ENCODE data around the gene TNFRSF17.
A peak's percentile ranks its signal among the peaks of the same experiment; 100 is the strongest.
"Not testable (repeated sequence)": the region's sequence is repeated elsewhere in the genome, so short reads cannot be mapped to it uniquely, and the experiment has no call there.

Gene TNFRSF17

DNA sequence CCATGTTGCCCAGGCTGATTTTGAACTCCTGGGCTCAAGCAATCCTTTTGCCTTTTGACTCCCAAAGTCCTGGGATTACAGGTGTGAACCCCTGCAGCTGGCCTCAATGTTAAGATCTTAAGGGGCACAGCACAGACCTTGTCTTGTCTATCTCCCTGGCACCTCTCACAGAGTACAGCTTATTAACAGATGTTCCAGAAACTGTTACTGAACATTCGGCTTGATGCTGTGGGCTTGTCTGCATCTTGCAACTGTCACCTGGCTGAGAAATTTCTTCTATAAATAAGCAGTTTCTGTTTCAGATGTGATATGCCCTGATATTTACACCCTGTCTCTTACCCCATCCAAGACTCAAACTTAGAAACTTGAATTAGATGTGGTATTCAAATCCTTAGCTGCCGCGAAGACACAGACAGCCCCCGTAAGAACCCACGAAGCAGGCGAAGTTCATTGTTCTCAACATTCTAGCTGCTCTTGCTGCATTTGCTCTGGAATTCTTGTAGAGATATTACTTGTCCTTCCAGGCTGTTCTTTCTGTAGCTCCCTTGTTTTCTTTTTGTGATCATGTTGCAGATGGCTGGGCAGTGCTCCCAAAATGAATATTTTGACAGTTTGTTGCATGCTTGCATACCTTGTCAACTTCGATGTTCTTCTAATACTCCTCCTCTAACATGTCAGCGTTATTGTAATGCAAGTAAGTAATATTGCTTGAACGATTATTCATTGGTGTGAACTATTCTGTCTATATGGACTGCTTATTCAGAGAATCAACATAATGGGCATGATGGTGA is at the start of gene TNFRSF17:
Gene TNFRSF17 (plus strand): TSS at position 450 of the 791 bp plus-strand sequence. CDS start 115 bp downstream, at position 565.
- DNase-seq (ENCODE audit: extremely low spot score, insufficient read length, low read depth) (no peak), FAIRE-seq (peak; percentile 98)

- peak; percentile 94 for FAIRE-seq
Observed at GRCh38 chr16:11915644-11916523, 49.1 kb upstream of the TNFRSF17 start, which contains the start of gene GSPT1. Gene GSPT1, minus strand, starts transcription at chr16:11915956. Its CDS starts 236 bp downstream, at chr16:11915720.

DNA sequence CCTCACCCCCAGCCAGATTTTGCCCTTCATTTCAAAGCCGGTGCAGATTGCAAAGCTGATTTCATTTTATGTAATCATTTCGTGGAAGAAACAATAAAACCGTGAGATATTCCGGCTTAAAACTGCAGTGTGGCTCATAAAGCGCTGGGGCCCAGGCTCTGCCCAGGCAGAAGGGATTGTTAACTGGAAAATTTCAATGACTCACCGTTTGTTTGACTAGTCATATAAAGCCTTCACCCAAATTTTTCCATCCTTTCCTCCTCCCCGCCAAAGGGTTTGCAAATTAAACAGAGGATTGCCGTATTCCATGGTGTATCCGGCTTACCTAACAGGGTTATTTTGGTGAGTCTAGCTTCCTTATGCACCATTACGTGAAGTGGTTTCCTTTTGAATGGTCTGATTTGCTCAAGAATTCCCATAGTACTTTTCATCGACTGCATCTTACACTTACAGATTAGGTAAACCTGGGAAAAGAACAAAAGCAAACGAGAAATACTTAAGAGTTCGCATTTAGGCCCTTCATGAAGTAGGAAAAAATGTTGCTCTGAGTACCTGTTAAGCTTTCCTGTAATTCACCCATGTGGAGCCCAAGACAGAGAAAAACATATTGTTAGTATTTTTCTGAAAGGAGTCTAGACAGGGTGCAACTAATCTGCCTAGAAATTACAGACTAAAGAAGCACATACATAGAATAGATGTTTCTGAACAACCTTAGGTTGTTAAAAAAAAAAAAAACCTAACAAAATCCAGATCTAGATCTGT is 48.3 kb upstream of the TNFRSF17 start:
- DNase-seq (ENCODE audit: extremely low spot score, insufficient read length, low read depth): no peak
- FAIRE-seq: no peak

More at GRCh38 chr16:11915644-11916523, 49.1 kb upstream of the TNFRSF17 start, which contains the start of gene GSPT1:
- DNase-seq (ENCODE audit: extremely low spot score, insufficient read length, low read depth): peak; percentile 92

GRCh38 chr16:11924046-11924445 is 41.0 kb upstream of the TNFRSF17 start:
- not testable (repeated sequence) for FAIRE-seq; DNase-seq (ENCODE audit: extremely low spot score, insufficient read length, low read depth)

DNA sequence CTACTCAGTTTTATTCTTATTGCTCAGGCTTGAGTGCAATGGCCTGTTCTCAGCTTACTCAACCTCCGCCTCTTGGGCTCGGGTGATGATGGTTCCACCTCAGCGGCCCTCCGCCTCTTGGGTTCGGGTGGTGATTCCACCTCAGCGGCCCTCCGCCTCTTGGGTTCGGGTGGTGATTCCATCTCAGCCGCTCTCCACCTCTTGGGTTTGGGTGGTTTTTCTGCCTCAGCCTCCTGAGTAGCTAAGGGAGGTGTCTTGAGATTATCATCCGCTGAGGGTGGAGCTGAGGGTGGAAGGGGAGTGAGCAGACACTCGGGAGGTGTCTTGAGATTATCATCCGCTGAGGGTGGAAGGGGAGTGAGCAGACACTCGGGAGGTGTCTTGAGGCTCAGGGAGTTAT is 37.7 kb upstream of the TNFRSF17 start:
- FAIRE-seq; DNase-seq (ENCODE audit: extremely low spot score, insufficient read length, low read depth): not testable (repeated sequence)

DNA sequence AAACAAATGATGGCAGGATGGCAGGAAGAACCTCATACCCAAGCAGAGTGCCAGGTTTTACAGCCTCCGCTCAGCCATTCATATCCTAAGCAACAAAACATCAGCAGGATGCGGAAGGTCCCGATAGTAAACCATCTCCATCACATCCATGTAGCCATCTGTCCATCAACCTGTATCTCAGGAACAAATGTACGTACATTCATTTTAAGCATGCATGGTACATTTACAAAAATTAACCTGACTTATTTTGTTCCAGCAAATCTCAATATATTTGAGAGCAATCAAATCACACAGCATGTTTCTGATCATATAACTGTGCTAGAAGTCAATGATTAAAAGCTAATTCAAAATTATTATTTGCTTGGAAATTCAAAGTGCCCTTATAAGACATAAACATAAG is 23.1 kb upstream of the TNFRSF17 start, which contains the start of gene NPIPB2:
Gene NPIPB2 (minus strand): TSS at position 101 of the 400 bp plus-strand sequence. CDS start 0 bp downstream, at position 101.
- not testable (repeated sequence) for FAIRE-seq

GRCh38 chr16:11946433-11946832 is 18.6 kb upstream of the TNFRSF17 start:
- DNase-seq (ENCODE audit: extremely low spot score, insufficient read length, low read depth): no peak
- FAIRE-seq: no peak

More for the DNA sequence above, 23.1 kb upstream of the TNFRSF17 start, which contains the start of gene NPIPB2:
- not testable (repeated sequence) for DNase-seq (ENCODE audit: extremely low spot score, insufficient read length, low read depth)

GRCh38 chr16:11948819-11949218 is 16.2 kb upstream of the TNFRSF17 start:
- FAIRE-seq: no peak

DNA sequence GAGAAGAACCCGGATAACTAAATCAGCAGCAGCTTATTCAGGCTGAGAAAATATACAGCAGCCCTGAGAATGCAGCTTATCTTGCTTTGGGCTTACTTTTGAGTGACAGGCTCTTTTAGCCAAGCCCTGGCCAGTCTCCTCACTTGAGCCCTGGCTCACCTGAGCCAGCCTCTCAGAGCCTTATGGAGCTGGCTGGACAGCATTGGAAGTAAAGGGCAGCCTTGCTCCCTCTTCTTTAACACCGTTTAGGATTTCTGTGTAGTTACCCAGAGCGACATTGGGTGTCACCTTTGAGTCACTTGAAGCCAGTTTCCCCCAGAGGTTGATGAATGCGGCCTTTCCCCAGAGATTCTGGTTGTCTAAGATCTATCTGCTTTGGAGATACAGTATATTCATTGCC is 15.5 kb upstream of the TNFRSF17 start:
- DNase-seq (ENCODE audit: extremely low spot score, insufficient read length, low read depth) (peak; percentile 72), FAIRE-seq (peak; percentile 88)

More at GRCh38 chr16:11948819-11949218, 16.2 kb upstream of the TNFRSF17 start:
- DNase-seq (ENCODE audit: extremely low spot score, insufficient read length, low read depth): no peak

- no peak for DNase-seq (ENCODE audit: extremely low spot score, insufficient read length, low read depth)
- FAIRE-seq: no peak
Observed at GRCh38 chr16:11950388-11950787, 14.6 kb upstream of the TNFRSF17 start.

DNA sequence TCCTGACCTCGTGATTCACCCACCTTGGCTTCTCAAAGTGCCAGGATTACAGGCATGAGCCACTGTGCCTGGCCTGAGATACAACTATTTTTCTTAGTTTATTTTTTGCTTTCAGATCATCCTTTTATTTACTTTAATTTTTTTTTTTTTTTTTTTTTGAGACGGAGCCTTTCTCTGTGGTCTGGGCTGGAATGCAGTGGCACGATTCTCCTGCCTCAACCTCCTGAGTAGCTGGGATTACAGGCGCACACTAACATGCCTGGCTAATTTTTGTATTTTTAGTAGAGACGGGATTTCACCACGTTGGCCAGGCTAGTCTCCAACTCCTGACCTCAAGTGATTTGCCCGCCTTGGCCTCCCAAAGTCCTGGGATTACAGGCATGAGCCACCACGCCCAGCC is 11.4 kb upstream of the TNFRSF17 start:
- DNase-seq (ENCODE audit: extremely low spot score, insufficient read length, low read depth); FAIRE-seq: not testable (repeated sequence)

DNA sequence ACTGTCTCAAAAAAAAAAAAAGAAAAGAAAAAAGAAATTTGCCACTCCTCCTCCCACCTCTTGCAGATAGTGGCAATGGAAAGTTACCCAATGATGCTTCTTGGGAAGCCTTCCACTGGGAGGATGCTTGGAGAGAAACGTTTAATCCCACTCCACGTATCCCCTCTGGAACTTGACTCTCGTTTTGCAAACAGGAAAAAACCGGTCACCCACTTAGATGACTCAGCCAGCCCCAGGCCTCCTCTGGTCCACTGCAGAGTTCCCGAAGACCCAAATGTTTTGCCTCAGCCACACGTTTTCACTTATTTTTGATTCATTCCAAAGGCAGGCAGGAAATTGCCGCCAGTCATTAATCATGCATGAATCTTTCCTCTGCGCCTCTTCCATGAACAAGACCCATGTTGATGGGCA is 9.3 kb upstream of the TNFRSF17 start:
- no peak for FAIRE-seq
- no peak for DNase-seq (ENCODE audit: extremely low spot score, insufficient read length, low read depth)

GRCh38 chr16:11956558-11956957 is 8.5 kb upstream of the TNFRSF17 start:
- FAIRE-seq: no peak
- DNase-seq (ENCODE audit: extremely low spot score, insufficient read length, low read depth): no peak

DNA sequence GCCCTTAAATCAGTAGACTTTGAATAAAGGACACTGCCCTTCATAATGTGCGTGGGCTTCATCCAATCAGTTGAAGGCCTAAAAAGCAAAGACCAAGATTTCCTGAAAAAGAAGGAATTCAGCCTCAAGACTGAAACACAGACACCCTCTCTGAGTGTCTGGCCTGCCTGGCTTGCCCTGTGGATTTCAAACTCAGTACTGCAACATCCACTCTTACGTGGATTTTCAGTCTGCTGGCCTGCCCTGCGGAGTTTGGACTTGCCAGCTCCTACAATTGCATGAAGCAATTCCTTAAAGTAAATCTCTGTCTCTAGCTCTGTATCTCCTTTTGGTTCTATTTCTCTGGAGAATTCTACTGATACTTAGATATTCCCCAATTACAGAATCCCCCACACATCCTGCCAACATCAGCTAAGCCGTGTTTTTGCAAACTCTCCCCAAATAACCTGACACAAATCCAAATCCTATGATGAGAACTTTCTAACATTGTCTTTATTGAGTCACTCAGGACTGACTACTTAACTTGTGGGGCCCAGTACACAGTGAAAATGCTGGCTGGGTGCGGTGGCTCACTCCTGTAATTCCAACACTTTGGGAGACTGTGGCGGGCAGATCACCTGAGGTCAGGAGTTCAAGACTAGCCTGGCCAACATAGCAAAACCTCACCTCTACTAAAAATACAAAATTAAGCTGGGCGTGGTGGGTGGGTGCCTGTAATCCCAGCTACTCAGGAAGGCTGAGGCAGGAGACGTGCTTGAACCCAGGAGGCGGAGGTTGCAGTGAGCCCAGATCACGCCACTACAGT is 7.2 kb upstream of the TNFRSF17 start:
- no peak for DNase-seq (ENCODE audit: extremely low spot score, insufficient read length, low read depth)
- FAIRE-seq: no peak

- not testable (repeated sequence) for FAIRE-seq; DNase-seq (ENCODE audit: extremely low spot score, insufficient read length, low read depth)
Observed at GRCh38 chr16:11962457-11962856, 2.6 kb upstream of the TNFRSF17 start.

DNA sequence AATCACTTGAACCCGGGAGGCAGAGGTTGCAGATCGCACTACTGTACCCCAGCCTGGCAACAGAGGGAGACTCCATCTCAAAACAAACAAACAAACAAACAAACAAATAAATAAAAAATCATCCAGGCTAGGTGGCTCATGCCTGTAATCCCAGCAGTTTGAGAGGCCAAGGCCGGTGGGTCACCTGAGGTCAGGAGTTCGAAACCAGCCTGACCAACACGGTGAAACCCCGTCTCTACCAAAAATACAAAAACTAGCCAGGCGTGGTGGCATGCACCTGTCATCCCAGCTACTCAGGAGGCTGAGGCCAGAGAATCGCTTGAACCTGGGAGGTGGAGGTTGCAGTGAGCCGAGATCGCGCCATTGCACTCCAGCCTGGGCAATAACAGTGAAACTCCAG is 2.0 kb upstream of the TNFRSF17 start:
- not testable (repeated sequence) for DNase-seq (ENCODE audit: extremely low spot score, insufficient read length, low read depth)
- FAIRE-seq: peak; percentile 60

GRCh38 chr16:11963706-11964105 is 1.3 kb upstream of the TNFRSF17 start:
- no peak for DNase-seq (ENCODE audit: extremely low spot score, insufficient read length, low read depth)
- peak; percentile 36 for FAIRE-seq

GRCh38 chr16:11966173-11966572 is 1.2 kb downstream of the TNFRSF17 start:
- FAIRE-seq (peak; percentile 91), DNase-seq (ENCODE audit: extremely low spot score, insufficient read length, low read depth) (no peak)
